Measurements from ENCODE around the gene GPR39.
"Not testable (repeated sequence)": the region's sequence is repeated elsewhere in the genome, so short reads cannot be mapped to it uniquely, and the experiment has no call there.

DNA sequence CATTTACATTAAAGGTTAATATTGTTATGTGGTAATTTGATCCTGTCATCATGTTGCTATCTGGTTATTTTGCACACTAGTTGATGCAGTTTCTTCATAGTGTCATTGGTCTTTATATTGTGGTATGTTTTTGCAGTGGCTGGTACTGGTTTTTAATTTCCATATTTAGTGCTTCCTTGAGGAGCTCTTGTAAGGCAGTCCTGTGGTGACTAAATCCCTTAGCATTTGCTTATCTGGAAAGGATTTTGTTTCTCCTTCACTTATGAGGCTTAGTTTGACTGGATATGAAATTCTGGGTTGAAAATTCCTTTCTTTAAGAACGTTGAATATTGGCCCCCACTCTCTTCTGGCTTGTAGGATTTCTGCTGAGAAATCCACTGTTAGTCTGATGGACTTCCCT lies 120.5 kb downstream of the GPR39 start:
- TF ChIP-seq POLR2A (IDR thresholded peaks at IDR 0.05), result not testable (repeated sequence)
- TF ChIP-seq, protein P1, sequence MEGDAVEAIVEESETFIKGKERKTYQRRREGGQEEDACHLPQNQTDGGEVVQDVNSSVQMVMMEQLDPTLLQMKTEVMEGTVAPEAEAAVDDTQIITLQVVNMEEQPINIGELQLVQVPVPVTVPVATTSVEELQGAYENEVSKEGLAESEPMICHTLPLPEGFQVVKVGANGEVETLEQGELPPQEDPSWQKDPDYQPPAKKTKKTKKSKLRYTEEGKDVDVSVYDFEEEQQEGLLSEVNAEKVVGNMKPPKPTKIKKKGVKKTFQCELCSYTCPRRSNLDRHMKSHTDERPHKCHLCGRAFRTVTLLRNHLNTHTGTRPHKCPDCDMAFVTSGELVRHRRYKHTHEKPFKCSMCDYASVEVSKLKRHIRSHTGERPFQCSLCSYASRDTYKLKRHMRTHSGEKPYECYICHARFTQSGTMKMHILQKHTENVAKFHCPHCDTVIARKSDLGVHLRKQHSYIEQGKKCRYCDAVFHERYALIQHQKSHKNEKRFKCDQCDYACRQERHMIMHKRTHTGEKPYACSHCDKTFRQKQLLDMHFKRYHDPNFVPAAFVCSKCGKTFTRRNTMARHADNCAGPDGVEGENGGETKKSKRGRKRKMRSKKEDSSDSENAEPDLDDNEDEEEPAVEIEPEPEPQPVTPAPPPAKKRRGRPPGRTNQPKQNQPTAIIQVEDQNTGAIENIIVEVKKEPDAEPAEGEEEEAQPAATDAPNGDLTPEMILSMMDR (IDR thresholded peaks at IDR 0.05), result not testable (repeated sequence)
